GM18499 (cell line): ENCODE measurements around the gene MMP25.

ENCODE experiments used
- ATAC-seq: cut with Tn5 transposase; IDR thresholded peaks from one replicate; pipeline ENCODE4 v1.9.1; 2021; ENCODE audit warnings: moderate number of reproducible peaks; ENCODE audit not compliant: insufficient read depth, unreplicated experiment

The MMP25 gene

DNA sequence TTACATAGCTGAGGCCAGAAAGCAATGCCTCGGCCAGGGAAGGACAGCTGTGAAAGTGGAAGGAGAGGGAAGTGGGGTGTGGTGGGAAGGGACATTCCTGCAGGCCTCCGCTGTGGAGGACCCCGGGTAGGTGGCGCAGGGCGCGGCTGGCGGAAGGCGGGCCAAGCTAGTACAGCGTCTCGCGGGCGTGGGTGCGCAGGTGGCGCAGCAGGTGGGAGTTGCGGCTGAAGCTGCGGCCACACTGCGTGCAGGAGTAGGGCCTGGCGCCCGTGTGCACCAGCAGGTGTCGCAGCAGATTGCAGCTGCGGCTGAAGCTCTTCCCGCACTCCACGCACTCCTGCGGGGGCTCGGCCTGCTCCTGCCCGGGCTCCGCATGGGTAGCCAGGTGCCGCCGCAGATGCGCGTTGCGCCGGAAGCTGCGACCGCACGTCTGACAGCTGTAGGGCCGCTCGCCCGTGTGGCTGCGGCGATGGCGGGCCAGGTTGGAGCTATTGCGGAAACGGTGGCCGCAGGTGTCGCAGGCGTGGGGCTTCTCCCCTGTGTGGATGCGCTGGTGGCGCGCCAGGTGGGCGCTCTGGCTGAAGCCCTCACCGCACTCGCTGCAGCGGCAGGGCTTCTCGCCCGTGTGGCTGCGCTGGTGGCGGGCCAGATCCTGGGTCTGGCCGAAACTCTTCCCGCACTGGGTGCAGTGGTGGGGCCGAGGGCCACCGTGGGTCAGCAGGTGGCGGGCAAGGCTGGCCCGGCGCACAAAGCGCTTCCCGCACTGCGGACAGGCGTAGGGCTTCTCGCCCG is 42.8 kb downstream of the MMP25 start:
- no peak for ATAC-seq

DNA sequence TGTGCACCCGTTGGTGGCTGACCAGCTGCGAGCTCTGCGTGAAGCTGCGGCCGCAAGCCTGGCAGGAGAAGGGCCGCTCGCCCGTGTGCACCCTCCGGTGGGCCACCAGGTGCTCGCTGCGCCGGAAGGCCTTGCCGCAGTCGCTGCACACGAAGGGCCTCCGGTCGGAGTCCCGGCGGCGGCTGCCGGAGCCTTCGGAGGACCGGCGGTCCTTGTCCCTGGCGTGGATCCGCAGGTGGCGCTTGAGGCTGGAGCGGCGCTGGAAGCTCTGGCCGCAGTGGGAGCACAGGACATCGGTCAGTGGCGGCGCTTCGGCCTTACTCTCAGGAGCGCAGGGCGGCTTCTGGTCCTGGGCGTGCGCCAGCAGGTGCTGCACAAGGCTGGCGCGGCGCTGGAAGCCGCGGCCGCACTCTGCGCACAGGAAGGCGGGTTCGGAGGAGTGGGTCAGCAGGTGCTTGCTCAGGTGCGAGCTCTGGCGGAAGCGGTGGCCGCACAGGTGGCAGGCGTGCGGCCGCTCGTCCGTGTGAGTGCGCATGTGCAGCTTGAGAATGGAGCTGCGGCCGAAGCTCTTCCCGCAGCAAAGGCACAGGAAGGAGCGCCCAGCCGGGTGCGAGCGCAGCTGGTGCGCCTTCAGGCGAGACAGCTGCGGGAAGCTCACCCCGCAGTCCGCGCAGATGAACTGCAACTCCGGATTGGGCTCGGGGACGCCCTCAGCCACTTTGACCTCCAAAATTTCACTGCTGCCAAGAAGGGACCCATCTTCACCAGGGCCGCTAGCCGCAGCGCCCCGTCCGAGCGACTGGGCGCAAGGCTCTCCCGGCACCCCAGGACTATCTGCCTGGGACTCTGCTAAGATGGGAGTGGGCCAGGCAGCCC is 43.6 kb downstream of the MMP25 start:
- ATAC-seq: no peak

DNA sequence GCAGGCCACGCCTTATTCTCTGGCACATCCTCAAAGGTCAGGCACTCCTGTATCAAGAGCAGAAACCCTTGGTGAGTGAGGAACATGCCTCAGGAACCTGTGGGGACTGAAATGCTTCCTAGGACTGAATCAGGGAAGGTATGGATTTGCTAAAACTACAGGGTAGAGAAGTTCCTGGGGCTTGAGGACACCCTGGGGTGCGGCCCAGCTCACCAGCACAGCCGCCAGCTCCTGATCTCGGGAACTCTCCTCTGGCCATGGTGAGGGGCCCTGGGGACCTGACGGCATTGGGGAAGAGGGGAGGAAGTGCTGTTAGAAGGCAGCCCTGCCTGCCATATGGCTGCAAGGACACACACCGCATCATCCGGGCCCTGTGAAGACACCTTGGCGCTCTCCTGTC is 45.2 kb downstream of the MMP25 start:
- no peak for ATAC-seq

DNA sequence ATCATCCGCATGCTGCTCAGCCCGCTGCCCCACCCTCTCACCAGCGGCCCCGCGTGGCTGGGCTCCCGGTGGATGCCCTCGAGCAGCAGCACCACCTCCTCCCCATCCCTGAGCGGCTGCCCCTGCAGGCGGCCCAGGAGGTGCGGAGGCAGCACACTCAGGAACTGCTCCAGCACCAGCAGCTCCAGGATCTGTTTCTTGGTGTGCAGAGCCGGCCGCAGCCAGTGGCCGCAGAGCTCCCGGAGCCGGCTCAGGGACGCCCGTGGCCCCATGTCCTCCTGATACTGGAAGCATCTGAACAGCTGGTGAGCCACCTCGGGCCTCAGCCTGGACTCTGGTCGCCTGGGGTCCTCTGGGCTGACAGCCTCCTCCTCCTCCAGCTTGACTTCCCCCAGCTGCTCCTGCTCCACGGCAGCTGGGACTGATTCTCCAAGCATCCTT is 46.2 kb downstream of the MMP25 start:
- ATAC-seq: no peak

DNA sequence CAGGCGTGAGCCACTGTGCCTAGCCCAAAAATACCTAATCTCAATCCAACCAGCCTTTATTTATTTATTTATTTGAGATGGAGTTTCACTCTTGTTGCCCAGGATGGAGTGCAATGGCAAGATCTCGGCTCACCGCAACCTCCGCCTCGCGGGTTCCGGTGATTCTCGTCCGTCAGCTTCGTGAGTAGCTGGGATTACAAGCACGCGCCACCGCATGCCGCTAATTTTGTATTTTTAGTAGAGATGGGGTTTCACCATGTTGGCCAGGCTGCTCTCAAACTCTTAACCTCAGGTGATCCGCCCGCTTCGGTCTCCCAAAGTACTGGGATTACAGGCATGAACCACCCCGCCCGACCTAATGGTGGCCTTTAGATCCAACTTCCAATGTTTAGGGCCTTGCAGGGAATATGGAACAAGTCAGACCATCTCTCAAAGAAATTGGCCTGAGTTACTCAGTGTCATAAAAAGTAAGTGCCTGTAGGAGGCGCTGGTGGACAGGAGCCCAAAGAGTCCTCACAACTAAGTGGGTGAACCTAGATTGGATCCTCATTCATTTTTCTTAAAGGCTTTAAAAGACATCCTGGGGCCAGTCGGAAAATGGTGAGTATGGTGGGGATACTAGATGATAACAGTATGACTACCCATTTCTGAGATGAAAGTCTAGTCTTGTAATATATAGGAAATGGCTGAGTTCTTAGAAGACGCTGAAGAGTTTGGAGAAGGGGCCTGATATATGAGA is 48.1 kb downstream of the MMP25 start:
- no peak for ATAC-seq

DNA sequence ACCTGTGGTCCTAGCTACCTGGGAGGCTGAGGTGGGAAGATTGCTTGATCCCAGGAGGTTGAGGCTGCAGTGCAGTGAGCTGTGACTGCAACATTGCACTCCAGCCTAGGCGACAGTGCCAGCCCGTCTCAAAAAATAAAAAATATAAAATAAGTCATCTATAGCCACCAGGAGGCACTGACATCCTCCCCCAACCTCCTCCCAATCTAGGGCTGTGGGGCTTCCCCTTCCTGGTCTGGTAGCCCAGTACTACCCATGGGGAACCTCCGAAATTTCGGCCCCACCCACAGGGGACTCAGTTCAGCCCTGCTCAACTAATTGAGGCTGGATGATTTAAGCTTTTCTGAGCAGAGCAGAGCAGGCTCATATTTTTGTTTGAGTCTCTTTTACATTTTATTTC is 49.5 kb downstream of the MMP25 start:
- no peak for ATAC-seq

DNA sequence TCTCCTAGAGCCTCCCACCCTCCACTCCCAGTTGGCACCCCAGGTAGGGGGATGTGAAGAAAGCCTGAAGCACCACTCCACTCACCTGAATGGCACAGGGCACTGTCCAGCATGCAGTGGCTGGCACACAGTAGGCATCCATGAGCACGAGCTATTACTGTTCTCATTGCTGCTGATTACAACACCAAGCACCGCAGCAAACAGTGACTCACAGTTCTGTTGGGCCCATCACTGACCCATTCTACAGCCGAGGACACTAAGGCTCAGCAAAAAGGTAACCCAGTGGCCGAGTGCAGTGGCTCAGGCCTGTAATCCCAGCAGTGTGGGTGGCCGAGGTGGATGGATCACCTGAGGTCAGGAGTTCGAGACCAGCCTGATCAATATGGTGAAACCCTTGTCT is 50.0 kb downstream of the MMP25 start:
- ATAC-seq: no peak

DNA sequence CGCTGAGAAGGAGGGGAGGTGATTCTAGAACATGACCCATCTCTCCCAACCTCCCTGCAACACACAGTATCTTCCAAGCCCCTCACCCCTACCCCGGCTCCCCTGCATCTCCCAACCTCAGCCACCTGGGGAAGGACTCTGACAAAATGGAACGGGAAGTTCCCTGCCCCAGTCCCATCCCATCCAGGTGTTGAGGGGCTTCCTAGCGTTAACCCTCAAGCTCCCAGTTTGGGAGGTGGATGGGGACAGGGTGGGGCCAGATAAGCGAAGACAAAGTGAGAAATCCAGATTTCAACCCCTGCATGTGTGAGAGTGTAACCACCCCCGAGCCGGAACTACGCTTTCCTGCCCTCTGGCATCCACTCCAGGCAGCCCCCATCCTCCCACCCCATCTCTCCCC is 50.9 kb downstream of the MMP25 start:
- ATAC-seq: no peak

DNA sequence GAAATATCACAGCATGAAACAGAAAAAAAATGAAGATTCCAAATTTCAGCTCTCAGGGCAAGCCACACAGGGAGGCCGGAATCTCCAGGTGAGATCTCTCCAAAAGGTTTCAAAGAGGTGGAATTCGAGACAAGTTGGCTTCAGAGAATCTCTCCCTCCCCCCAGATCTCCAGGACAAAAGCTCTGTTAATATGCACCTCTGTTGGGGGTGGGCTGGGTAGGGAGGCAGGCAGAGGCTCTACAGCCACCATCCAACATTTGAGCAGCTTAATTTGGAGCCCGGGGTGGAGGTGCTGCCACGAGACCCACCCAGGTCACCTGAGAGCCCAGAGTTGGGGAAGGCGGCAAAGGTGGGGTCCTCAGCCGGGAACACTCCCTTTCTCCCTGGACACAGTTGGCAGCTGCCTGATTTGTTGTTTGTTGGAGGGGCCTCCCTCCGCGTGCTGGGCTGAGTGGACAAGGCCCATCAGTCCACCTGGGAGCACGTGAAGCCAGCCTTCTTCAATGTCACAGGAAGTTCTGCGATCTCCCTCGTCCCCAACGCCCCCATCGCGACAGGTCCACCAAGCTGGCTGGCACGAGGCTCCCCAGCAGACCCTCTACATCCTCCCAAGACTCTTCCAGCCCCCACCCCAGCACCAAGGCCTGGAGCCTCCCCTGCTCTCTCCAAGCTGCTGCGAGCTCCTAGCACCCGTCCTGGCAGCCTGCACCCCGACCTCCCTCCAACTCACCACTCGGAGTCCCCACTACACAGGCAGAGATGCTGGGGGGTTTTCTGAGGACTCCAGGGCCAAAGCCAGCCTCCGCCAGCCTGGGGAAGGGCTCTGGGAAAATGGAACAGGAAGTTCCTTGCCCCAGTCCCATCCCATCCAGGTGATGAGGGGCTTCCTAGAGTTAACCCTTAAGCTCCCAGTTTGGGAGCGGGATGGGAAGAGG is 52.4 kb downstream of the MMP25 start, which contains the start of gene ZSCAN10:
Gene ZSCAN10, minus strand, starts transcription at position 836 of the 936 bp plus-strand sequence. CDS start 6,357 bp downstream, outside the sequence.
- ATAC-seq: no peak

DNA sequence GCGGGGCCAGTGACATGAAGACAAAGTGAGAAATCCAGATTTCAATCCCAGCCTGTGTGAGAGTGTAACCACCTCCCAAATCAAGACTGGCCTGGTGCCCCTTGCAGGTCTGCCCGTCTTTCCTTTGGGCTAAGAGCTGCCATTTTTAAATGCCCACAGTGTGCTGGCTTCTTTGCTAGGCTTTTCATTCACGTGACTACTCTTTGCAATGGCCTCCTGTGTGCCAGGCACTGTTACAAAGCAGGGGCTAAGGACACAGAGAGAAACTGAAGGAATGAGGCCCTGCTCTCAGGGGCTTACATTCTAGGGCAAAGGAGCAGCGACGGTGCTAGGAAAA is 53.0 kb downstream of the MMP25 start:
- no peak for ATAC-seq

DNA sequence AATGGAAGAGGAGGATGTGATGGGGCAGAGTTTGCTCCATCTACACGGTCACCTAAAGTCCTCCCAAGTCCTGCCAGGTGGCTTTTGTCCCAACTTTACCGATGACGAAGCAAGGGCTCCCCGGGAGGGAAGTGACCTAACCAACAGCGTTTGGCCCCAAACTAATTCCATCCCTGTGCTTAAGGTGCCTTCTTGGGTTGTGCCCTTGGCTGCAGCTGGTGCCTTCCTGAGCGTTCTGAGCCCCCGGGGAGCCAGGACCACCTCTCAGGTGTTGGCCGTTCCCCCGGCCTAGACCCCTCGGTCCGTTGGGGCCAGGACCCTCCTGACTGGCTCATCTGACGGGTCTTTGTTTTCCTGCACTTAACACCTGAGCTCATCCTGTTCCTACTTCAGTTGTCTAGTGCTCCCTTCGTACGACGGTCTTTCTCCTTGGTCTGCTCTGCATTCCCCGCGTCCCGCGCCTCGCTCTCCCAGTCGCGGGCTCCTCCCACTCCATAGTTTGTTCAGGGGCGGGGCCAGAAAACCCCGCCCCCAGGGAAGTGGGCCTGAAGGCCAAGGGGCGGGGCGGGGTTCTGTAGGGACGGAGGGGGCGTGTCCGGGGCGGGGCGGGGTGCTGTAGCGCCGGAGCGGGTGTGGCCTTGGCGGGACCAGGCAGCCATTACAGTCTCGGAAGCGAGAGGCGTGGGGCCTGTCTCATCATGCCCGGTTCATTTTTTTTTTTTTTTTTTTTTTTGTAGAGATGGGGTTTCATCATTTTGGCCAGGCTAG is 53.6 kb downstream of the MMP25 start:
- ATAC-seq: no peak

DNA sequence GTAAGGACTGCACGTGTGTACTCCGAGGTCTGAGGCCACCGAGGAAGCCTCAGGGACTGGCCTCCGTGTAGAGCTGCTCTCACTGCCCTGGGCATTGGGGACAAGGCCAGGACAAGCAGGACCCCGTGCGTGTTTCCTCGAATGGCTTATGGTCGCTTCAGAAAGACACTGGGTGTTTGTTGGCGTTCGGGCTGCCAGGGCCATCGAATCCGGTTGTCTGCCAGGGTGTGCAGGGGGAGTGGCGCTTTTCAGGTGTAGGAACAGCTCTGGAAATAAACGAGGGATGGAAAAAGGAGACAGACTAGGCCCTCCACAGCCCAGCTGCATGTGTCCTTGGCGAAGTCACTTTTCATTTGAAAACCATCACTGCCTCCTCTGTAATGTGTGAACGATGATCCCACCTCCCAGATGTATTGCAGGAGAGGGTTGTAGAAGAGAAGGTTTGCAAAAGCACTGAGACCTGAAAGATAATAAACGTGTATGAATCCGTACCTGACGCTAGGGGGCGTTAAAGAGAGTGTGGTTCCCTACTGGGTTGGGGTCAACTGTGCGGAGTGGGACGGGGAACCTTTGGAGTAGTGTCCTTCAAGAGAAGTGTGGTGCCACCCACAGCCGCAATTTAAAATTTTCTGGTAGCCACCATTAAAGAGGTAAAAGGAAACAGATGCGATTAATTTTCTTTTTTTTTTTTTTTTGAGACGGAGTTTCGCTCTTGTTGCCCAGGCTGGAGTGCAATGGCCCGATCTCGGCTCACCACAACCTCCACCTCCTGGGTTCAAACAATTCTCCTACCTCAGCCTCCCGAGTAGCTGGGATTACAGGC is 54.9 kb downstream of the MMP25 start:
- ATAC-seq: no peak

DNA sequence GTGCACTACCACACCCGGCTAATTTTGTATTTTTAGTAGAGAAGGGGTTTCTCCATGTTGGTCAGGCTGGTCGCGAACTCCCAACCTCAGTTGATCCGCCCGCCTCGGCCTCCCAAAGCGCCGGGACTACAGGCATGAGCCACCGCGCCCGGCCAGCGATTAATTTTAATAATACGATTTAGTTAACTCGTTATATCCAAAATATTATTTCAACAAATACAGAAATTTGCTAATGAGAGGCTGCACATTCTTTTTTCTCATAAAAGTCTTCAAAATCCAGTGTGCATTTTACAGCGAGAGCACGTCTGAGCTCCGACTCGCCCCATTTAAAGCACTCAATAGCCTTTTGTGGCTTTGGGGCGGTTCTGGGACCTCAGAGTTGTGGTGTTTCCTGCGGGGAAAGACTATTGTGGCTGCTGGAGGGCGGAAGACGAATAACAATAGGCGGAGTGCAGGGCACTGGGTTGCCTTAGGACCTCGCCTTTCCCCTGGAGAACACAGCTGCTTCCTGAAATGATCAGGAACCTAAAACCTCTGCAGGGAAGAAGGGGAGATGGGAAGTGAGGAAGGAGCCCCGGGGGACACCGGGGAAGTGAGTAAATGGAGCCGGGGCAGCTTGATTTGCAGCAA is 55.6 kb downstream of the MMP25 start:
- no peak for ATAC-seq

DNA sequence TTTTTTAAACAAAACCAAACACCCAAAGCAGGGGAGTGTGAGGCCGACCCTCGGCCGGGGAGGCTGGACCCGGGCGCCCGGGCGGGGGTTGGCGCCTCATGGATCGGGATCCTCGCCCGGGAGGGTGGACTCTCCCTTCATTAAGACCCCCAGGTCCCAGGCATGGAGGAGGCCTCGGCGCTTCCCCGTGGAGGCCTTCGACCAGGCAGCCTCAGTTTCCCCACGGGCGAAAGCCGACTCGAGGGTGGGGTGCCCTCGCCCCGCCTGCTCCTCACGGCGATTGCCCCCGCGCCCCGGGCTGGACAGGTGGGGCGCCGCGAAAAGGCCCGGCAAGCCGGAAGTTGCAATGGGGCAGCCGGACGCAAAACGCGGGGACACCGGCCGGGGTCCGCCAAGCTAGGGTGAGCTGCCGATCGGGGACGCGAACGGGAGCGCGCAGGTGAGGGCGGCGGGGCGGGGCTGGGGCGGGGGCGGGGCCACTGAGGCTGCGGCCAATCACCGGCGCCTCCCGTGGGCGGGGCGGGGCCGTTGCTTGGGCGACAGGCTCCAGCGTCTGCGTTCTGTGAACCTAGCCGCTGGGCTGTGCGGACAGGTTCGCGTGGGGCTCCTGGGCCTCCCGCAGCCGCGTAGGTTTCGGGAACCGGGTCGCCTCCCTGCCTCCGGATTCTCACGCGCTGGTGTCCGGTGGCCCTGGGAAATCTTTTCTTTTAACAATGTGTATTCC is 60.0 kb downstream of the MMP25 start:
- ATAC-seq: peak; percentile 44
